H9 (cell line): ENCODE results near the gene TEKT5. TPM values are rescaled to one million over a fixed set of nuclear protein-coding genes. Genes with fewer than 3 reads are reported as not detected.

Experiments used
- DNase-seq: peaks from one replicate; pipeline ENCODE4 v3.0.0-alpha.2; 2017
- H2AFZ ChIP-seq: one replicate; pipeline ENCODE4 v1.6.1; 2013; ENCODE audit warnings: mild to moderate bottlenecking, low read length, control low read depth, moderate library complexity
- H2AK5ac ChIP-seq: 2 replicates; pipeline ENCODE4 v1.6.1; 2013; ENCODE audit warnings: low read length, control low read depth, mixed read lengths; ENCODE audit not compliant: insufficient read length
- H2BK120ac ChIP-seq: one replicate; pipeline ENCODE4 v1.6.1; 2013; ENCODE audit warnings: low read depth, mild to moderate bottlenecking, low read length, control low read depth, inconsistent platforms; ENCODE audit not compliant: poor library complexity, severe bottlenecking
- H2BK12ac ChIP-seq: 2 replicates; pipeline ENCODE4 v1.6.1; 2013; ENCODE audit warnings: low read length, control low read depth, mixed read lengths, low read depth; ENCODE audit not compliant: insufficient read length
- H2BK15ac ChIP-seq: 2 replicates; pipeline ENCODE4 v1.6.1; 2013; ENCODE audit warnings: low read depth, low read length, control low read depth
- H2BK20ac ChIP-seq: one replicate; pipeline ENCODE4 v1.6.1; 2013; ENCODE audit warnings: low read depth, mild to moderate bottlenecking, low read length, control low read depth, inconsistent platforms; ENCODE audit not compliant: poor library complexity, severe bottlenecking
- H2BK5ac ChIP-seq: 2 replicates; pipeline ENCODE4 v1.6.1; 2013; ENCODE audit warnings: low read length, control low read depth, mixed read lengths; ENCODE audit not compliant: insufficient read length
- H3K14ac ChIP-seq: 2 replicates; pipeline ENCODE4 v1.6.1; 2013; ENCODE audit warnings: low read length, control low read depth; ENCODE audit not compliant: insufficient read depth
- H3K18ac ChIP-seq: 2 replicates; pipeline ENCODE4 v1.6.1; 2013; ENCODE audit warnings: low read depth, mild to moderate bottlenecking, mixed read lengths, low read length, control low read depth; ENCODE audit not compliant: insufficient read length
- H3K23ac ChIP-seq: 2 replicates; pipeline ENCODE4 v1.6.1; 2013; ENCODE audit warnings: low read length, control low read depth, mixed read lengths, low read depth; ENCODE audit not compliant: insufficient read length
- H3K23me2 ChIP-seq: 2 replicates; pipeline ENCODE4 v1.6.1; 2013; ENCODE audit warnings: low read depth, mild to moderate bottlenecking, mixed read lengths, low read length, control low read depth; ENCODE audit not compliant: insufficient read length, poor library complexity, severe bottlenecking
- H3K27ac ChIP-seq: 2 replicates; pipeline ENCODE4 v1.5.1; 2013; ENCODE audit warnings: low read length, control low read depth, mixed read lengths, low read depth; ENCODE audit not compliant: insufficient read length
- H3K27me3 ChIP-seq: 2 replicates; pipeline ENCODE4 v1.6.1; 2013; ENCODE audit warnings: low read length, control low read depth, inconsistent platforms; ENCODE audit not compliant: insufficient read depth
- H3K4ac ChIP-seq: 2 replicates; pipeline ENCODE4 v1.6.1; 2013; ENCODE audit warnings: low read depth, mild to moderate bottlenecking, control low read depth, inconsistent platforms, low read length, moderate library complexity
- H3K4me1 ChIP-seq: 2 replicates; pipeline ENCODE4 v1.6.1; 2013; ENCODE audit warnings: low read length, control low read depth, inconsistent platforms; ENCODE audit not compliant: insufficient read depth
- H3K4me2 ChIP-seq: 2 replicates; pipeline ENCODE4 v1.6.1; 2013; ENCODE audit warnings: low read length, control low read depth, mixed read lengths; ENCODE audit not compliant: insufficient read length, insufficient read depth
- H3K56ac ChIP-seq: 2 replicates; pipeline ENCODE4 v1.6.1; 2013; ENCODE audit warnings: low read depth, mild to moderate bottlenecking, mixed read lengths, low read length, control low read depth; ENCODE audit not compliant: insufficient read length
- H3K79me1 ChIP-seq: 2 replicates; pipeline ENCODE4 v1.6.1; 2013; ENCODE audit warnings: low read depth, mild to moderate bottlenecking, moderate library complexity, low read length, control low read depth, inconsistent platforms; ENCODE audit not compliant: insufficient read depth, poor library complexity, severe bottlenecking
- H3K79me2 ChIP-seq: 2 replicates; pipeline ENCODE4 v1.6.1; 2013; ENCODE audit warnings: low read length, control low read depth, inconsistent platforms; ENCODE audit not compliant: insufficient read depth
- H3K9ac ChIP-seq: 2 replicates; pipeline ENCODE4 v1.6.1; 2013; ENCODE audit warnings: low read length, control low read depth, mixed read lengths; ENCODE audit not compliant: insufficient read length; ENCODE audit errors: extremely low read depth
- H3K9me3 ChIP-seq: one replicate; pipeline ENCODE4 v1.6.1; 2013; ENCODE audit warnings: low read depth, low read length, inconsistent platforms; ENCODE audit not compliant: control insufficient read depth
- H3T11ph ChIP-seq: one replicate; pipeline ENCODE4 v1.6.1; 2013; ENCODE audit warnings: mild to moderate bottlenecking, low read length, control low read depth, inconsistent platforms
- H4K20me1 ChIP-seq: one replicate; pipeline ENCODE4 v1.6.1; 2013; ENCODE audit not compliant: control insufficient read depth, insufficient read length, insufficient read depth
- H4K5ac ChIP-seq: 2 replicates; pipeline ENCODE4 v1.6.1; 2013; ENCODE audit warnings: low read depth, mild to moderate bottlenecking, mixed read lengths, low read length, control low read depth; ENCODE audit not compliant: insufficient read length
- H4K8ac ChIP-seq: replicated peaks from 2 replicates; pipeline ENCODE4 v1.6.1; 2013; ENCODE audit warnings: low read length, control low read depth, mixed read lengths, low read depth; ENCODE audit not compliant: insufficient read length
- H4K91ac ChIP-seq: 2 replicates; pipeline ENCODE4 v1.6.1; 2013; ENCODE audit warnings: low read depth, mild to moderate bottlenecking, moderate library complexity, mixed read lengths, low read length, control low read depth; ENCODE audit not compliant: insufficient read length
- H3K27ac Mint-ChIP-seq, 3 experiments: 2 replicates in 2 of 3; 3 replicates in 1 of 3; pipeline ENCODE4 v1.8.0; 2020 to 2021; ENCODE audit warnings: mixed read lengths in 3 of 3, mild to moderate bottlenecking in 1 of 3, moderate library complexity in 1 of 3
- H3K27me3 Mint-ChIP-seq: 2 replicates; pipeline ENCODE4 v1.8.0; 2021; ENCODE audit warnings: low read depth, mild to moderate bottlenecking, moderate library complexity, mixed read lengths
- H3K36me3 Mint-ChIP-seq, 3 experiments: 2 replicates in 2 of 3; 3 replicates in 1 of 3; pipeline ENCODE4 v1.8.0; 2020 to 2021; ENCODE audit warnings: low read depth in 3 of 3, mixed read lengths in 3 of 3; ENCODE audit not compliant: insufficient read depth in 1 of 3
- H3K4me1 Mint-ChIP-seq, 2 experiments: 2 replicates each; pipeline ENCODE4 v1.8.0; 2020; ENCODE audit warnings: mixed read lengths in 2 of 2
- H3K4me3 Mint-ChIP-seq, 2 experiments: 2 replicates in 1 of 2; 3 replicates in 1 of 2; pipeline ENCODE4 v1.8.0; 2020 to 2021; ENCODE audit warnings: mild to moderate bottlenecking in 2 of 2, mixed read lengths in 2 of 2, moderate library complexity in 1 of 2
- H3K9me3 Mint-ChIP-seq, 2 experiments: 2 replicates in 1 of 2; 3 replicates in 1 of 2; pipeline ENCODE4 v1.8.0; 2020; ENCODE audit warnings: mild to moderate bottlenecking in 2 of 2, mixed read lengths in 2 of 2, moderate library complexity in 1 of 2
- CTCF ChIP-seq: fragments of 200-600 bp; sonication (generic); conservative IDR thresholded peaks from 3 replicates; pipeline ENCODE4 v1.8.0; 2021; ENCODE audit warnings: antibody characterized with exemption, mild to moderate bottlenecking
- WGBS: extraction: QIAGEN DNeasy Blood & Tissue Kit; methylation state at CpG from one replicate; pipeline ENCODE4 v1.1.7; 2013; ENCODE audit warnings: missing lambda C conversion rate, low lambda C conversion rate, mixed read lengths; ENCODE audit not compliant: insufficient read length; ENCODE audit errors: extremely low coverage; 5-methylcytosine and 5-hydroxymethylcytosine counted together
- total RNA-seq: library from RNA; stranded (reverse); gene quantifications from 2 replicates; pipeline ENCODE4 v1.2.1, GENCODE V29; 2021

TEKT5 gene
- total RNA-seq, 1 experiment from 2014 or later = 0.31 TPM

DNA sequence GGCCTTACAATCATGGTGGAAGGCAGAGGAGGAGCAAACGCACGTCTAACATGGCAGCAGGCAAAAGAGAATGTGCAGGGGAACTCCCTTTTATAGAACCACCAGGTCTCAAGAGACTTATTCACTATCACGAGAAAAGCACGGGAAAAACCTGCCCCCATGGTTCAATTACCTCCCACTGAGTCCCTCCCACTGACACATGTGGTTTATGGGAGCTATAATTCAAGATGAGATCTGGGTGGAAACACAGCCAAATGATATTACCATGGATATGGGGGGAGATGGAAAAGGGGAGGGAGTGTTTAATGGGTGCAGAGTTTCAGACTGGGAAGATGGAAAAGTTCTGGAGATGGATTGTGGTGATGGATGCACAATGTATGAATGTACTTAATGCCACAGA, 23.0 kb downstream of the TEKT5 start:
- H3K27me3 Mint-ChIP-seq = peaks cover 3% of the 10 kb centered on the region
- no peak overlapping the region for H2BK12ac ChIP-seq
- no peak overlapping the region for H2AFZ ChIP-seq
- no peaks in the 10 kb centered on the region; the same call in 1 of the 2 replicates for H3K4me1 ChIP-seq
- H3K27ac ChIP-seq = no peak overlapping the region
- no peak overlapping the region for H3T11ph ChIP-seq
- H2BK15ac ChIP-seq = no peak overlapping the region
- no peaks in the 10 kb centered on the region for H4K20me1 ChIP-seq
- DNase-seq = no peak
- H3K56ac ChIP-seq = no peak overlapping the region
- no peak overlapping the region for H4K8ac ChIP-seq
- no peak overlapping the region for H2BK5ac ChIP-seq
- H2BK20ac ChIP-seq = no peak overlapping the region
- no peaks in the 10 kb centered on the region for H3K9me3 Mint-ChIP-seq
- no peak overlapping the region for H3K27ac Mint-ChIP-seq
- H3K79me2 ChIP-seq = no peaks in the 10 kb centered on the region
- no CpG with 5 or more reads among the region's 4 CpGs for WGBS
- H3K9ac ChIP-seq = no peak overlapping the region
- no peaks in the 10 kb centered on the region for H3K9me3 ChIP-seq
- no peak overlapping the region for H4K5ac ChIP-seq
- H3K79me1 ChIP-seq = no peaks in the 10 kb centered on the region
- no peak overlapping the region for H3K18ac ChIP-seq
- peaks cover 0 to 2% of the 10 kb centered on the region in 2 experiments; a peak in 1 of 4 replicates for H3K4me1 Mint-ChIP-seq
- H4K91ac ChIP-seq = no peak overlapping the region
- no peak overlapping the region for H3K4me2 ChIP-seq
- no peak overlapping the region for H3K4me3 Mint-ChIP-seq
- H3K36me3 Mint-ChIP-seq = no peaks in the 10 kb centered on the region
- no peaks in the 10 kb centered on the region for H3K27me3 ChIP-seq
- H3K23ac ChIP-seq = no peak overlapping the region
- H3K23me2 ChIP-seq = no peaks in the 10 kb centered on the region
- no peak overlapping the region for H3K14ac ChIP-seq
- no peak overlapping the region for H3K4ac ChIP-seq
- TF ChIP-seq CTCF = no peak
- H2AK5ac ChIP-seq = no peak overlapping the region
- H2BK120ac ChIP-seq = no peak overlapping the region
